AG04450 (cell line): ENCODE results near the gene THOP1. TPM values are rescaled to one million over a fixed set of nuclear protein-coding genes. Genes with fewer than 3 reads are reported as not detected.
A peak's percentile ranks its signal among the peaks of the same experiment; 100 is the strongest.

Experiments
- CTCF ChIA-PET: fragments of 300-600, 350-600 bp; formaldehyde crosslinking; extraction: SDS; loops from one replicate; lab custom pipeline; 2022; ENCODE audit warnings: antibody characterized with exemption, inconsistent platforms; lab: Charles Lee
- POLR2A ChIA-PET: fragments of 350-600 bp; formaldehyde crosslinking; extraction: SDS; loops from one replicate; lab custom pipeline; 2021; ENCODE audit warnings: antibody characterized with exemption, inconsistent platforms; lab: Yijun Ruan, JAX
- DNase-seq: peaks from one replicate; pipeline ENCODE4 v3.0.0-alpha.2; 2011; ENCODE audit warnings: low read depth, low spot score
- H3K27ac ChIP-seq: one replicate; pipeline ENCODE4 v1.5.1; 2012; ENCODE audit warnings: low read depth, low read length, control low read depth
- H3K27me3 ChIP-seq: one replicate; pipeline ENCODE4 v1.6.0; 2012; ENCODE audit warnings: low read length; ENCODE audit not compliant: control insufficient read depth, insufficient read depth
- H3K4me3 ChIP-seq: 2 replicates; pipeline ENCODE4 v1.5.1; 2011; ENCODE audit warnings: mild to moderate bottlenecking, low read depth, low read length, control low read depth
- H3K9me3 ChIP-seq: 2 replicates; pipeline ENCODE4 v1.5.1; 2012; ENCODE audit warnings: low read length; ENCODE audit not compliant: control insufficient read depth, insufficient read depth
- polyA minus RNA-seq: library from RNA; depleted of rRNA, polyadenylated mRNA; stranded (reverse); fragments of >200 nt; gene quantifications from 2 replicates; pipeline ENCODE4 v1.2.3, GENCODE V29; 2011; rRNA and poly(A)+ RNA removed
- polyA plus RNA-seq: library from polyadenylated mRNA; depleted of rRNA; stranded (reverse); fragments of >200 nt; gene quantifications from 2 replicates; pipeline ENCODE4 v1.2.3, GENCODE V29; 2011; rRNA removed
- TF ChIP-seq, protein P1 (sequence below): IDR thresholded peaks from 2 replicates; pipeline ENCODE4 v1.5.1; 2011; ENCODE audit warnings: low read depth, low read length, control low read depth, inconsistent platforms

THOP1 gene
- polyA plus RNA-seq (35.4 and 45.6 TPM in 2 replicates), polyA minus RNA-seq (49.8 and 54.4 TPM in 2 replicates)

DNA sequence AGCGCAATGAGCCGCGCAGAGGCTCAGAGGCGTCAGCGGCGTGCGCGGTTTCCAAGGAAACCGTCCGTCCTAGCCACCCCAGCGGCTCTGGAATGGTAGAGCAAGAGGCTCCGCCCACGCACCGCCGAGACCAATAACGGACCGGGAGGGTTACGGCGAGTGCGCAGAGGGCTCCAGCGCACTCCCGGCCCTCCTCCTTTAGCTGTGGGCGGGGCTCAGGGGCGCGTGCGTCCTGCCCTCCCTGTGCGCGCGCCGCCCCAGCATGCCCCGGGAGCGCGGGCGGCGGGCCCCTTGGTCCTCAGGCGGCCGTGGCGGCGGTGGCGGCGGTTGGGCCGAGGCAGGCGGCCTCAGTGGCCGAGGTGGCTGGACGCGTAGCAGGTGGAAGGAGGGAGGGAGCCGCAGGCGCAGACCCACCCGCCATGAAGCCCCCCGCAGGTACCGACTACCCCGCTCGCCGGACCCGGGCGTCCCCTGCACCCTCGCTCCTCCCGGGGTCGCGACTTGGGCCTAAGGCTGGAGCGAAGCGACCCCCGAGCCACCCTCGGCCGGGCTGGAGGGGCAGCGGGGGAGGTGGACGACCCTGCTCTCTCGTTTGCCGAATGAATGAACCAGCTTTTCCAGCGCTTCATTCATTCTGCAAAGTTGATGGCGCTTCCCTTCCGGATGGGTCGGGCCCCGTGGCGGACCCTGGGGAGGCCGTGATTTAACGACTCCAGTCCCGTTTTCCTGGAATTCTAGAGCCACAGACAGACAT lies at the start of gene THOP1:
THOP1 (plus strand) TSS at position 260 of the 754 bp plus-strand sequence; CDS start at position 420, 160 bp downstream.
- ChIA-PET CTCF (interaction anchor here (1.0 to 1.3 kb wide), 2 partner anchors 102 to 137 kb away, joined by 3 to 4 read pairs; no protein-coding TSS in a partner anchor), POLR2A (interaction anchor here (1.0 kb wide), 1 partner anchor 309 kb away, joined by 4 read pairs; the partner anchor contains the start of gene GADD45B)
- DNase-seq, result peak; percentile 96
- no peak within 1 kb of the TSS for H3K27ac ChIP-seq
- no peaks in the 10 kb centered on the region for H3K27me3 ChIP-seq
- TF ChIP-seq, protein P1, sequence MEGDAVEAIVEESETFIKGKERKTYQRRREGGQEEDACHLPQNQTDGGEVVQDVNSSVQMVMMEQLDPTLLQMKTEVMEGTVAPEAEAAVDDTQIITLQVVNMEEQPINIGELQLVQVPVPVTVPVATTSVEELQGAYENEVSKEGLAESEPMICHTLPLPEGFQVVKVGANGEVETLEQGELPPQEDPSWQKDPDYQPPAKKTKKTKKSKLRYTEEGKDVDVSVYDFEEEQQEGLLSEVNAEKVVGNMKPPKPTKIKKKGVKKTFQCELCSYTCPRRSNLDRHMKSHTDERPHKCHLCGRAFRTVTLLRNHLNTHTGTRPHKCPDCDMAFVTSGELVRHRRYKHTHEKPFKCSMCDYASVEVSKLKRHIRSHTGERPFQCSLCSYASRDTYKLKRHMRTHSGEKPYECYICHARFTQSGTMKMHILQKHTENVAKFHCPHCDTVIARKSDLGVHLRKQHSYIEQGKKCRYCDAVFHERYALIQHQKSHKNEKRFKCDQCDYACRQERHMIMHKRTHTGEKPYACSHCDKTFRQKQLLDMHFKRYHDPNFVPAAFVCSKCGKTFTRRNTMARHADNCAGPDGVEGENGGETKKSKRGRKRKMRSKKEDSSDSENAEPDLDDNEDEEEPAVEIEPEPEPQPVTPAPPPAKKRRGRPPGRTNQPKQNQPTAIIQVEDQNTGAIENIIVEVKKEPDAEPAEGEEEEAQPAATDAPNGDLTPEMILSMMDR, result no peak
- peaks cover 5% of the 10 kb centered on the region; the same call in 1 of the 2 replicates for H3K9me3 ChIP-seq
- peak within 1 kb of the TSS; percentile 88 for H3K4me3 ChIP-seq

DNA sequence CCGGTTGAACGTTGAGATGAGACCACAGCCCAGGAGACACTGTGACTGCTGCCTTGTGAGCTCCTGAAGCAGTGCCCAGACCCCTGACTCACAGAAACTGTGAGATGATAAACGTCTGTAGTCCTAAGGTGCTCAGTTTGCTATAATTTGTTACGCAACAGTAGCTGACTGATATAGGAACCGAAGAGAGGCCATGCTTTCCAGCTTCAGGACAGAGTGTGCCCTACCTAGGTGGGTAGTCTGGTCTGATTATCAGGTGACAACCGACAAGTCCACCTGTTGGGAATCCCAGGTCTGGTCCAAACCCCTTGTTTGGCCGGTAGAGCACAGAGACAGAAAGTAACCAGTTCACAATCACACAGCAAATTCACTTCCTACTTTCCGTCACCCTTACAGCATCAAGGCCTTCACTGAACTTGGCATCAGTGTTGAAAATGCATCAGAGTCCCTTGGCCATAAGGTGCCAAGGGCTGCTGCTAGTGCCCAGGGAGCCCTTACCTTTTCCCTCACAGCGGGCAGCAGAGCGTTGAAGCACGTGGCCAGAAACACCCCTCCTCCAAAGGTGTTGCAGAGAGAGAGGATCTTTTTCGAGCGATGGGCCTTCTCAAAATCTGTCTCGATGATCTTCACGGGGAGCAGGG lies 48.6 kb upstream of the THOP1 start:
- peaks cover 13% of the 10 kb centered on the region for H3K9me3 ChIP-seq
- POLR2A ChIA-PET, result interaction anchor here (0.6 kb wide), 1 partner anchor 193 kb away, joined by 3 read pairs; no protein-coding TSS in a partner anchor
- H3K4me3 ChIP-seq, result no peak overlapping the region
- no peaks in the 10 kb centered on the region for H3K27me3 ChIP-seq
- H3K27ac ChIP-seq, result no peak overlapping the region
- no peak for DNase-seq
- TF ChIP-seq, protein P1, result no peak
- CTCF ChIA-PET, result no interaction called here

DNA sequence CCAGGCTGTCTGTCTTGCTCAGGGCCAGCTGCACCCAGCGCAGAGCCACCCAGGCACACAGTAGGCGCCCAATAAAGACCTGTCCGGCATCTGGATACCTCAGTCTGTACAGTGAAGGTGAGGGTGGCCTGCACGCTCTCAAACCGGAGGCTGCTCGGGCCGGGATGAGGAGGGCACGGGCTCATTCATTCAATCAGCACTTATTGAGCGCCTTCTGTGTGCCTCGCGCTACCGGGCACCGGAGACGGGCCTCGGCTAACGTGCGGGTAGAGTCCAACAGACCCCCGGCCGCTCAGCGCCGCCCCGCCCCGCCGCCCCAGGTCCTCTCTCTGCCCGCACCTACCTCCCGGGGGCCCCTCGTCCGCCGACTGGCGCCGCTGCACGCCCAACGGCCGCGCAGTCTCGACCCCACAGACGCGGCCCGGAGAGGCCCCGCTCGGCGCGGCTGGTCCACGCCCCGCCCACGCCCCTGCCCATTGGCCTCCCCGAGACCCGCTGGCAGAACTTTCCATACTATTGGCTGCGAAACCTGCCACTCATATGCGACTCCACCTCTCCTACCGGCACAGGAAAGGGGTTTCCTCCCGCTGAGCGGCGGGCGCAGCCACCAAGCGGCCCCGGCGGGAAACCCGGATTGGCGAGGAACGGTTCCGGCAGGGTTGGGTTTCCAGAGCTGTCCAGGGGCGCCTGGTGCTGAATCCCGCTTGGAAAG lies 45.5 kb upstream of the THOP1 start, which contains the start of gene SLC39A3:
SLC39A3 (minus strand) TSS at position 416 of the 712 bp plus-strand sequence. CDS start 2,760 bp downstream, outside the sequence.
- DNase-seq, result peak; percentile 98
- ChIA-PET CTCF (interaction anchor here (2.5 kb wide), 1 partner anchor 9 kb away, joined by 9 read pairs; no protein-coding TSS in a partner anchor), POLR2A (no interaction called here)
- TF ChIP-seq, protein P1, result peak; percentile 19
- peak within 1 kb of the TSS; percentile 97 for H3K4me3 ChIP-seq
- H3K27ac ChIP-seq, result no peak within 1 kb of the TSS
- H3K27me3 ChIP-seq, result no peaks in the 10 kb centered on the region
- H3K9me3 ChIP-seq, result peaks cover 13% of the 10 kb centered on the region

DNA sequence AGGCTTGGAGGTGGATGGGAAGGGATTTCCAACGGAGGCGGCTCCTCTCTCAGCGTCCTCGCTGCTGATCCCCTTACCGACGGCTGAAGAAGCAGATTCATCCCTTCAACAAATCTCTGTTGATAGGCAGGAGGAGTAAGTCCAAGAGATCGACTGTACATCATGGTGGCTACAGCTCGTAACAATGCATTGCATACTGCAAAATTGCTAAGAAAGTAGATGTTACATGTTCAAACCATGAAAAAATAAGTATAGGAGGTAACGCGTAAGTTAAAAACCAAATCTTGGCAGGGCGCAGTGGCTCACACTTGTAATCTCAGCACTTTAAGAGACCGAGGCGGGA lies 45.0 kb upstream of the THOP1 start:
- no peaks in the 10 kb centered on the region for H3K27me3 ChIP-seq
- CTCF ChIA-PET, result no interaction called here
- peaks cover 13% of the 10 kb centered on the region for H3K9me3 ChIP-seq
- no peak for DNase-seq
- no peak overlapping the region for H3K4me3 ChIP-seq
- POLR2A ChIA-PET, result no interaction called here
- TF ChIP-seq, protein P1, result no peak
- H3K27ac ChIP-seq, result no peak overlapping the region
